Left forelimb (tissue), 1 donor: Measurements from ENCODE around the gene MYOC.
"Not testable (repeated sequence)": the region's sequence is repeated elsewhere in the genome, so short reads cannot be mapped to it uniquely, and the experiment has no call there.

Experiments
- DNase-seq: peaks from one replicate; pipeline ENCODE4 v3.0.0-alpha.2; 2018; ENCODE audit warnings: low spot score

The MYOC gene

DNA sequence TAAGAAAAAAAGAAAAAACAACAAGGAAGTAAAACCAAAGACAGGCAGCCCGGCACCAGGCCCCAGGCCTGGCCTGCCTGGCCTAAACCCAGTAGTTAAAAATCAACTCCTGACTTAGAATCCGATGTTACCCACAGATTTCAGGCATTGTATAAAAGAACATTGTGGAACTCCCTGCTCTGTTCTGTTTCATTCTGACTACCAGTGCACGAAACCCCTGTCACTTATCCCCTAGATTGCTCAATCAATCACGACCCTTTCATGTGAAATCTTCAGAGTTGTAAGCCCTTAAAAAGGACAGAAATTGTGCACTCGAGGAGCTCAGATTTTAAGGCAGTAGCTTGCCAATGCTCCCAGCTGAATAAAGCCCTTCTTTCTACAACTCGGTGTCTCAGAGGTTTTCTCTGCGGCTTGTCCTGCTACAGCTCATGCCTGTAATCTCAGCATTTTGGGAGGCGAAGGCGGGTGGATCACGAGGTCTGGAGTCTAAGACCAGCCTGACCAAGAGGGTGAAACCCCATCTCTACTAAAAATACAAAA lies 46.0 kb downstream of the MYOC start:
- no peak for DNase-seq

DNA sequence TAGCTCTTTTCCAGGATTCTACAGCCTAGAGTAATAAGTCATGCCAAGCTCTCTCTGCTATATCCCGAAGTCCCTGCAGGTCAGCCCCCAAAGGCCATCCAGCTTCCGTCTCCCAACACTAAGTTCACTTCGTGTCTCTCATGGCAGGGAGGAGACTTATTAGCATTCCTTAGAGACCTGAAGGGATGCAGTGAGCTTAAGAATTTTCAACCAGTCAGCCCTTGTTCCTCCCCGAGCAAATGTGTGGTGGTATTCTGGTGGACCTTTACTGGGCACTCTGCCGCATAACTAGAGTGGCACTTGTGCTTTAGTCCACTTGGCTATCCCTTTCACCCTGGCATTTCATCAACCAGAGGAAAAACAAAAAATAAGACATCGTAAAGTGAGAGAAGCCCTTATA lies 49.4 kb downstream of the MYOC start:
- not testable (repeated sequence) for DNase-seq

- DNase-seq = no peak
Observed at GRCh38 chr1:171600862-171601261, 51.6 kb downstream of the MYOC start.

- DNase-seq = not testable (repeated sequence)
Observed at GRCh38 chr1:171600310-171600709, 52.2 kb downstream of the MYOC start.

GRCh38 chr1:171597203-171597602 lies 55.3 kb downstream of the MYOC start:
- DNase-seq = no peak

GRCh38 chr1:171596705-171597104 lies 55.8 kb downstream of the MYOC start:
- DNase-seq = no peak

DNA sequence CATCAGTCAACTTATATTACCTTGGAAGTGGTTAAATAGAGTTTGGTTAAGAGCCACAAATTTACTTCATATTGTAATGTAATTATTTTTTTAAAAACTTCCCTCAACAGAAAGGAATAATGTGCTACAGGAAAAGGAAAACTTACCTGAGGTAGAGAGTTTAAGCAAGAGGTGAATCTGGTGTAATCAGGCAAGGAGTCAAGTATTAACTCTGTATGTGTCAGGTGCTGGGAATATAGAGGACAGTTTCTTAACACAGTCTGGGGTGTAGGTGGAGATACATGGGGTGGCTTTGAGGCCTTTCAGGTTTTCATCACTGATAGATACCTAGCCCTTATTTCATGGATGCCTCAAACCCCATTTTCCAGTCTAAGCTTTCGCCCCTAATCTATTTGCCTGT lies 56.4 kb downstream of the MYOC start:
- DNase-seq = no peak

DNA sequence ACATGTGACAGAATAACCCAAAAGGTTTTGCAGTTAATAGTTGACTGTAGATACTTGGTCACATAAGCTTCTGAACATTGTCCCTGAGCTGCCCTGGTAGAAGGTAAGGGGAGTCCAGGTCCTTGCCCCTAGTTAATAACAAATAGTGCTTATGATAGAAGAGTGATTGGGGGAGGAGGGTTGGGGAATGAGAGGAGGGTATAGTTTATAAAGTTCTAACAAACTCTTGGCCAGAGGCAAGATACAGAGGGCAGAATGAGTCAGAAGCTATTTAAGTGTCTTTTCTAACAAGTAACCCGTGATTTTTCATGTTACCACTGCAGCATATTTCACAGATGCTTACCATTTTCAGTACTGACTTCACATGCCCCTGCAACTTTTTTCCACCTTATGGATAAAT lies 57.2 kb downstream of the MYOC start:
- no peak for DNase-seq

GRCh38 chr1:171590022-171590421 lies 62.5 kb downstream of the MYOC start:
- no peak for DNase-seq

DNA sequence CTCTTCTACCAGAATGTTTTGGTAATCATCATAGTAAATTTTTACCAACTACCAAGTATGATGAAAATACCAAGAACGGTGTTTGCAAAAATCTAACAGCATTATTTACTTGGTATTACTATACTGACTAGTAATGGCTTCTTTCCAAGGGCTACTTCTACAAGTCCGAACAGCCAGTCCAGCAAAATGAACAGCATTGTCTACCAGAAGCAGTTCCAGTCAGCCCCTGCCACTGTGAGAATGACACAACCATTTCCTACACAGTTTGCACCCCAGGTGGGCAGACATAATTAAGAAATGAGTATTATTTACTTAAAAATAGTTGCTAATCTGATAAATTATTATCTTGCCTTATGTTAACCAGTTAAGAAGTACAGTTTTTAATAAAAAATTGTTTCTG lies 64.3 kb downstream of the MYOC start:
- no peak for DNase-seq

DNA sequence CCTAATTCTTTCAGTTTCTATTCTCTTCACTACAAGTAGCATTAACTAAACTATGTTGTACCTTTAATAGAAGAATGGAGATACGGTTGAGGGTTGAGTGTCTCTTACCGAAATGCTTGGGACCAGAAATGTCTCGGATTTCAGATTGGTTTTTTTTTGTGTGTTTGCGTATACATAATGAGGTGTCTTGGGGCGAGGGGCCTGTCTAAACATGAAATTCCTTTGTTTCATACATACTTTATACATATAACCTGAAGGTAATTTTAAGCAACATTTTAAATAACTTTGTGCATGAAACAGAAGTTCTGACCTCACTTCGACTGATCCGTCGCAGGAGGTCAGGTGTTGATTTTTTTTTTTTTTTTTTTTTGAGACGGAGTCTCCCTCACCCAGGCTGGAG lies 66.8 kb downstream of the MYOC start:
- DNase-seq = no peak
